ENCODE results near the gene ARPC4. TPM values are rescaled to one million over a fixed set of nuclear protein-coding genes. Genes with fewer than 3 reads are reported as not detected.

The ARPC4 gene
- total RNA-seq, 2 donors from 2014 or later: 33.6 to 57.1 TPM

DNA sequence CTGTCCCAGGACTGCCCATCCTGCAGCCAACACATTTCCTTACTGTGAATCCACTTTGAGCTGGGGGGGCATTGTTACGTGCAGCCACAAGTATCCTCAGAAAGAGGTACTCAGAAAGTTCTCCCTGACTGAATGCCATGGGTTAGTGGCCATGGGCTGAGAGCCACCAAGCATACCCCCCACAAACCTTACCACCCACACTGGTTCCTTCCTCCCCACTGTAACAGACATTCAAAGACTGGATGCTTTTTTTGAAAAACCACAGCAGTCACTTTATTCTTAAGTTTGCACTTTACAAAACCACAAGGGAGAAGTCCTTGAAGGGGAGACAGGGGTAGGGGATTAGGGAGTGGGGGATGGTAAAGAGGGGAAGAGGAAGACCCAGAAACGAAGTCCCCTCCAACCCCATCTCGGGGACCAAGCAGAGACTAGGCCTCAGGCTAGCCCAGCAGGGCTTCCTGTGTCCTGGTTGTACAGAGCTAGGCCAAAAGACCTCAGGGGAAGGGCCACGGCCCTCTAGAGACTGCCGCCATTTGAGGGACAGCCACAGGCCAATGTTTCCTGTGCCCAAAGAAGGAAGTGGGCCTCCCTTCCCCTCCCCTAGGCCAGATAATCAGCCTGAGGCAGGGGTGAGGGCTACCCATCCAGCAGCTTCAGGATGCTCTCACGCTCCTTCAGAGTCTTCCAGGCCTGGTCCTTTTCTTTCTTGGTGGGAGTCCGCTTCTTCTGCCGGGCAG lies 13.0 kb upstream of the ARPC4 start:
- intact Hi-C loops (cut with DNase I): no loop called here
- ATAC-seq (no peak), DNase-seq (peak in 1 of 4 donors; percentile 44)
- H3K9me3 ChIP-seq: no peaks in the 10 kb centered on the region
- no peak overlapping the region for H3K4me3 ChIP-seq
- TF ChIP-seq, protein P1, sequence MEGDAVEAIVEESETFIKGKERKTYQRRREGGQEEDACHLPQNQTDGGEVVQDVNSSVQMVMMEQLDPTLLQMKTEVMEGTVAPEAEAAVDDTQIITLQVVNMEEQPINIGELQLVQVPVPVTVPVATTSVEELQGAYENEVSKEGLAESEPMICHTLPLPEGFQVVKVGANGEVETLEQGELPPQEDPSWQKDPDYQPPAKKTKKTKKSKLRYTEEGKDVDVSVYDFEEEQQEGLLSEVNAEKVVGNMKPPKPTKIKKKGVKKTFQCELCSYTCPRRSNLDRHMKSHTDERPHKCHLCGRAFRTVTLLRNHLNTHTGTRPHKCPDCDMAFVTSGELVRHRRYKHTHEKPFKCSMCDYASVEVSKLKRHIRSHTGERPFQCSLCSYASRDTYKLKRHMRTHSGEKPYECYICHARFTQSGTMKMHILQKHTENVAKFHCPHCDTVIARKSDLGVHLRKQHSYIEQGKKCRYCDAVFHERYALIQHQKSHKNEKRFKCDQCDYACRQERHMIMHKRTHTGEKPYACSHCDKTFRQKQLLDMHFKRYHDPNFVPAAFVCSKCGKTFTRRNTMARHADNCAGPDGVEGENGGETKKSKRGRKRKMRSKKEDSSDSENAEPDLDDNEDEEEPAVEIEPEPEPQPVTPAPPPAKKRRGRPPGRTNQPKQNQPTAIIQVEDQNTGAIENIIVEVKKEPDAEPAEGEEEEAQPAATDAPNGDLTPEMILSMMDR (IDR thresholded peaks at IDR 0.05): no peak
- no peak for TF ChIP-seq POLR2A (IDR thresholded peaks at IDR 0.05)
- H3K4me1 ChIP-seq: no peaks in the 10 kb centered on the region
- no peaks in the 10 kb centered on the region for H3K27me3 ChIP-seq
- peak overlapping the region in 1 of 4 donors; percentile 61 for H3K27ac ChIP-seq
- WGBS, 2 donors: 71 to 73% methylated on average over 5 to 8 of the region's 8 CpGs
- peaks cover 4% of the 10 kb centered on the region in 2 donors for H3K36me3 ChIP-seq (replicated peaks in 1 of 2; ENCODE audit: insufficient read depth in 1 of 2, low read depth in 2 of 2)

DNA sequence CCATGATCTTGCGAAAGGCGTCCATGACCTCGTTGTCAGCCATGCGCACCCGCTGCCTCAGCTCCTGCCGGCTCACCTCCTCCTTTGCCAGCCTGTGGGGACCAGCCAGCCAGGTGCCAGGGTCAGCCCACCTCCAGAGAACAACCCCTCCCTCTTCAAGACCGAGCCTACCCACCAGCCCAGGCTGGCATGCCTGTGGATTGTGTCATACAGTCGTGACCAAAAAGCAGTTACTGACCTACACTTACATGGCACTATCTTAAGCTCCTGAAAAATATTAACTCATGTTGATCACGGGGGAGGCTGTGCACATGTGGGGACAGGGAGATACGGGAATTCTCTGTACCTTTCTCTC lies 12.4 kb upstream of the ARPC4 start:
- Histone ChIP-seq H3K9me3 (no peaks in the 10 kb centered on the region), H3K4me1 (no peaks in the 10 kb centered on the region), H3K27me3 (no peaks in the 10 kb centered on the region), H3K4me3 (no peak overlapping the region), H3K36me3 (replicated peaks in 1 of 2; ENCODE audit: insufficient read depth in 1 of 2, low read depth in 2 of 2) (peaks cover 4 to 7% of the 10 kb centered on the region in 2 donors), H3K27ac (peak overlapping the region in 1 of 4 donors; percentile 61)
- intact Hi-C loops (cut with DNase I): no loop called here
- DNase-seq (no peak), ATAC-seq (no peak)
- WGBS, 2 donors: 81 to 84% methylated on average over 2 to 10 of the region's 10 CpGs
- TF ChIP-seq, protein P1 (IDR thresholded peaks at IDR 0.05): no peak
- TF ChIP-seq POLR2A (IDR thresholded peaks at IDR 0.05): no peak

DNA sequence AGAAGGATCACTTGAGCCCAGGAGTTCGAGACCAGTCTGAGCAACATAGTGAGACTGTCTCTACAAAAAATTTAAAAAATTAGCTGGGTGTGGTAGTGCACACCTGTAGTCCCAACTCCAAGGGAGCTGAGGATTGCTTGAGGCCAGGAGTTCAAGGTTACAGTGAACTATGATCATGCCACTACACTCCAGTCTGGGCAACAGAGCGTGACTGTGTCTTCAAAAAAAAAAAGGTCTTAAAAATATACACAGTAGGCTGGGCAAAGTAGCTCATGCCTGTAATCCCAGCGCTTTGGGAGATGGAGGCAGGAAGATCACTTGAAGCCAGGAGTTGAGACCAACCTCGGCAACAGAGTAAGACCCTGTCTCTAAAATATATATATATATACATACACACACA lies 12.0 kb upstream of the ARPC4 start:
- DNase-seq: no peak
- 90 to 93% methylated on average over 4 of the region's 4 CpGs for WGBS, 2 donors

DNA sequence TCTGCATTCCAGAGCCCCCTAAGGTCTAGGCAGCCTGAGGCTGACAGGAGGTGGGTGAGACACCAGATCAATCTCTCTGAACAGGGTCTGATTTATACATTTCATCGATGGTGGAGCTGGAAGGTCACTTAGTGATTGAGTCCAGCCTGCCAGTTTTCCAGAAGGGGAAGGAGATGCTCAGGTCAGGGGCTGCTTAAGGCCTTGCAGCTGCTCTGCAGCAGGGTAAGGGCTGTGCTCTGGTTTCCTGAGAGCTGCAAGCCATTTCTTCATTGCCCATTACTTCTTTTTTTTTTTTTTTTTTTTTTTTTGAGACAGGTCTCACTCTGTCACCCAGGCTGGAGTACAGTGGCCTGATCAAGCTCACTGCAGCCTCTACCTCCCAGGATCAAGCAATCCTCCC lies 11.3 kb upstream of the ARPC4 start:
- Histone ChIP-seq H3K9me3 (no peaks in the 10 kb centered on the region), H3K36me3 (replicated peaks in 1 of 2; ENCODE audit: insufficient read depth in 1 of 2, low read depth in 2 of 2) (peaks cover 4 to 9% of the 10 kb centered on the region in 2 donors), H3K4me3 (no peak overlapping the region), H3K4me1 (no peaks in the 10 kb centered on the region), H3K27me3 (no peaks in the 10 kb centered on the region), H3K27ac (no peak overlapping the region)
- TF ChIP-seq, protein P1 (IDR thresholded peaks at IDR 0.05): no peak
- TF ChIP-seq POLR2A (IDR thresholded peaks at IDR 0.05): no peak
- intact Hi-C loops (cut with DNase I): no loop called here
- WGBS, 2 donors: 40 to 42% methylated on average over 1 of the region's 1 CpG
- DNase-seq (no peak), ATAC-seq (no peak)

More for the DNA sequence above, 12.0 kb upstream of the ARPC4 start:
- no peaks in the 10 kb centered on the region for H3K27me3 ChIP-seq
- H3K4me1 ChIP-seq: no peaks in the 10 kb centered on the region
- no peak for ATAC-seq
- no peaks in the 10 kb centered on the region for H3K9me3 ChIP-seq
- TF ChIP-seq, protein P1 (IDR thresholded peaks at IDR 0.05): no peak
- no peak for TF ChIP-seq POLR2A (IDR thresholded peaks at IDR 0.05)
- H3K36me3 ChIP-seq (replicated peaks in 1 of 2; ENCODE audit: insufficient read depth in 1 of 2, low read depth in 2 of 2): peaks cover 4 to 9% of the 10 kb centered on the region in 2 donors
- intact Hi-C loops (cut with DNase I): no loop called here
- peak overlapping the region in 1 of 4 donors; percentile 61 for H3K27ac ChIP-seq
- no peak overlapping the region for H3K4me3 ChIP-seq
